ENCODE measurements around the gene TOP2A. TPM values are rescaled to one million over a fixed set of nuclear protein-coding genes. Genes with fewer than 3 reads are reported as not detected.
"Not testable (repeated sequence)": the region's sequence is repeated elsewhere in the genome, so short reads cannot be mapped to it uniquely, and the experiment has no call there.

Gene TOP2A
- total RNA-seq, 4 donors from 2014 or later: 0.26 to 145 (median 1.9) TPM; not detected in 1

DNA sequence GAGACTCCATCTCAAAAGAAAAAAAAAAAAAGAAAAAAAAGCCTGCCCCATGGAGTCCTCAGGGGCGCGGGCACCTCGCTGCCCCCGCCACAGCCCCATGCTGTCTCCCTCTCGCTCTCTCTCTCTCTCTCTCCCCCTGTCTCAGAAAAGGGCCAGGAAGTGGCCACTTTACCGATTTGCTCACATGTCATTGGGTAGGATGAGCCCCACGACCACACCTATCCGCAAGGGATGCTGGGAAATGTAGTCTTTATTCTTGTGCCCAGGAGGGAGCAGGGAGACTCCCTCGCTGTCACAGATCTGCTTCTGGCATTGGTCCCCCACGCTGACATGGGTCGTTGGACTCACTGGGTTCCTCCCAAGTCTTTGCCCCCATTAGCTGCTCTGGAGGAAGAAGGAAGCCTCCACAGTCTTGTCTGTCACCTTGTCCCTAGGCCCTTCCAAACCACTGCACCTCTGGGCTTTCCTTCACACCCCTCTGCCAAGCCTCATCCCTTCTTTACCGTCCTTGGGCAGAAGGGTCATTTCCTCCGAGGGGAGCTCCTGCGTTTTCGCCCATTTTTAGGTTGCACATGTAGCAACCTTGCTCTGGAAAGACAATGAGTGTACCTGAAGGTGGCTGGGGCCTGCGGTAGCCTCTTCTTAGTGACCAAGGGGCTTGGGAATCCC lies 46.3 kb downstream of the TOP2A start:
- H3K27me3 ChIP-seq: no peaks in the 10 kb centered on the region
- H3K36me3 ChIP-seq: no peaks in the 10 kb centered on the region
- no peaks in the 10 kb centered on the region for H3K4me1 ChIP-seq
- DNase-seq: no peak
- no peak overlapping the region for H3K4me3 ChIP-seq
- intact Hi-C loops (cut with DNase I; ENCODE audit: low total_unique reads): no loop called here
- H3K9me3 ChIP-seq: no peaks in the 10 kb centered on the region
- H3K27ac ChIP-seq: no peak overlapping the region
- TF ChIP-seq POLR2A (IDR thresholded peaks at IDR 0.05) (no peak), CTCF (IDR thresholded peaks at IDR 0.05) (no peak)

GRCh38 chr17:40369923-40370322 lies 47.8 kb downstream of the TOP2A start:
- no peak for TF ChIP-seq CTCF (IDR thresholded peaks at IDR 0.05)
- Histone ChIP-seq H3K36me3 (no peaks in the 10 kb centered on the region), H3K4me3 (no peak overlapping the region), H3K4me1 (no peaks in the 10 kb centered on the region), H3K27me3 (no peaks in the 10 kb centered on the region), H3K9me3 (no peaks in the 10 kb centered on the region), H3K27ac (no peak overlapping the region)
- intact Hi-C loops (cut with DNase I; ENCODE audit: low total_unique reads): no loop called here
- DNase-seq: no peak

DNA sequence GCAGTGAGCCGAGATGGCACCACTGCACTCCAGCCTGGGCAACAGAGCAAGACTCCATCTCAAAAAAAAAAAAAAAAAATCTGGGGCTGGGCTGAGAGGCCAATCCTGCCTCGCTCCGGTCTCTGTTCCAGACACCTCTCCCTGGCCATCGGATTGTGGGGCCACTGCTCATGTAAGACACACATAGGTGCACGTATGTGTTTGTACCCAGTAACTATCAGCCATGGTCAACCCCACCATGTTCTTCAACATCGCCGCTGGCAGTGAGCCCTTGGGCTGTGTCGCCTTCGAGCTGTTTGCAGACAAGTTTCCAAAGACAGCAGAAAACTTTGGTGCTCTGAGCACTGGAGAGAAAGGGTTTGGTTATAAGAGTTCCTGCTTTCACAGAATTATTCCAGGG lies 50.0 kb downstream of the TOP2A start:
- H3K4me1 ChIP-seq; DNase-seq; H3K9me3 ChIP-seq; H3K4me3 ChIP-seq; intact Hi-C loops (cut with DNase I; ENCODE audit: low total_unique reads); H3K36me3 ChIP-seq; H3K27me3 ChIP-seq; H3K27ac ChIP-seq: not testable (repeated sequence)

- H3K27me3 ChIP-seq: no peaks in the 10 kb centered on the region
- H3K9me3 ChIP-seq: no peaks in the 10 kb centered on the region
- no peaks in the 10 kb centered on the region for H3K36me3 ChIP-seq
- TF ChIP-seq CTCF (IDR thresholded peaks at IDR 0.05) (no peak), POLR2A (IDR thresholded peaks at IDR 0.05) (no peak)
- no peak overlapping the region for H3K27ac ChIP-seq
- intact Hi-C loops (cut with DNase I; ENCODE audit: low total_unique reads): no loop called here
- no peak overlapping the region for H3K4me3 ChIP-seq
- no peak for DNase-seq
- no peaks in the 10 kb centered on the region for H3K4me1 ChIP-seq
Measured at GRCh38 chr17:40366861-40367518, 50.7 kb downstream of the TOP2A start.

GRCh38 chr17:40366076-40366860 lies 51.4 kb downstream of the TOP2A start:
- no peak overlapping the region for H3K4me3 ChIP-seq
- no peaks in the 10 kb centered on the region for H3K36me3 ChIP-seq
- TF ChIP-seq POLR2A (IDR thresholded peaks at IDR 0.05): no peak
- no peak for TF ChIP-seq CTCF (IDR thresholded peaks at IDR 0.05)
- H3K27me3 ChIP-seq: no peaks in the 10 kb centered on the region
- H3K27ac ChIP-seq: no peak overlapping the region
- DNase-seq: no peak
- H3K9me3 ChIP-seq: no peaks in the 10 kb centered on the region
- intact Hi-C loops (cut with DNase I; ENCODE audit: low total_unique reads): no loop called here
- H3K4me1 ChIP-seq: no peaks in the 10 kb centered on the region
